GM12872 (cell line): ENCODE measurements around the gene RPS6KA5.

ENCODE experiments used
- CTCF ChIP-seq: IDR thresholded peaks from 3 replicates; pipeline ENCODE4 v1.5.1; 2011; ENCODE audit warnings: low read depth, mild to moderate bottlenecking, low read length, moderate library complexity; ENCODE audit not compliant: insufficient read depth

The RPS6KA5 gene

GRCh38 chr14:90979515-90979914 lies 80.9 kb downstream of the RPS6KA5 start:
- TF ChIP-seq CTCF, result no peak

GRCh38 chr14:90976101-90976500 lies 84.3 kb downstream of the RPS6KA5 start:
- no peak for TF ChIP-seq CTCF

- no peak for TF ChIP-seq CTCF
Measured at GRCh38 chr14:90971687-90972086, 88.8 kb downstream of the RPS6KA5 start.

GRCh38 chr14:90970167-90970600 lies 90.3 kb downstream of the RPS6KA5 start:
- TF ChIP-seq CTCF, result no peak

- TF ChIP-seq CTCF, result no peak
Measured at GRCh38 chr14:90969531-90970166, 90.8 kb downstream of the RPS6KA5 start.

GRCh38 chr14:90968025-90968424 lies 92.4 kb downstream of the RPS6KA5 start:
- TF ChIP-seq CTCF, result no peak

GRCh38 chr14:90966493-90966892 lies 93.9 kb downstream of the RPS6KA5 start:
- no peak for TF ChIP-seq CTCF
